ENCODE measurements around the gene CYP4X1.
"Not testable (repeated sequence)": the region's sequence is repeated elsewhere in the genome, so short reads cannot be mapped to it uniquely, and the experiment has no call there.

CYP4X1 gene

GRCh38 chr1:47091476-47091875 is 68.0 kb downstream of the CYP4X1 start:
- not testable (repeated sequence) for H3K9ac ChIP-seq (ENCODE audit: low read length); H3K27me3 ChIP-seq (replicated peaks; ENCODE audit: control insufficient read depth, insufficient read depth, low read length); H3K9me3 ChIP-seq (ENCODE audit: control insufficient read depth, low read length); H3K4me3 ChIP-seq (ENCODE audit: low read length); H3K36me3 ChIP-seq (ENCODE audit: control insufficient read depth, insufficient read depth, low read length, severe bottlenecking); DNase-seq (ENCODE audit: low read depth); H3K4me1 ChIP-seq (ENCODE audit: control insufficient read depth, insufficient read depth, low read length)
